Islet precursor cell (in vitro differentiated cells): ENCODE results near the gene AKIRIN1.
"Not testable (repeated sequence)": the region's sequence is repeated elsewhere in the genome, so short reads cannot be mapped to it uniquely, and the experiment has no call there.

Experiments used
- DNase-seq: peaks from one replicate; pipeline ENCODE4 v3.0.0-alpha.2; 2018

Gene AKIRIN1, protein sequence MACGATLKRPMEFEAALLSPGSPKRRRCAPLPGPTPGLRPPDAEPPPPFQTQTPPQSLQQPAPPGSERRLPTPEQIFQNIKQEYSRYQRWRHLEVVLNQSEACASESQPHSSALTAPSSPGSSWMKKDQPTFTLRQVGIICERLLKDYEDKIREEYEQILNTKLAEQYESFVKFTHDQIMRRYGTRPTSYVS

DNA sequence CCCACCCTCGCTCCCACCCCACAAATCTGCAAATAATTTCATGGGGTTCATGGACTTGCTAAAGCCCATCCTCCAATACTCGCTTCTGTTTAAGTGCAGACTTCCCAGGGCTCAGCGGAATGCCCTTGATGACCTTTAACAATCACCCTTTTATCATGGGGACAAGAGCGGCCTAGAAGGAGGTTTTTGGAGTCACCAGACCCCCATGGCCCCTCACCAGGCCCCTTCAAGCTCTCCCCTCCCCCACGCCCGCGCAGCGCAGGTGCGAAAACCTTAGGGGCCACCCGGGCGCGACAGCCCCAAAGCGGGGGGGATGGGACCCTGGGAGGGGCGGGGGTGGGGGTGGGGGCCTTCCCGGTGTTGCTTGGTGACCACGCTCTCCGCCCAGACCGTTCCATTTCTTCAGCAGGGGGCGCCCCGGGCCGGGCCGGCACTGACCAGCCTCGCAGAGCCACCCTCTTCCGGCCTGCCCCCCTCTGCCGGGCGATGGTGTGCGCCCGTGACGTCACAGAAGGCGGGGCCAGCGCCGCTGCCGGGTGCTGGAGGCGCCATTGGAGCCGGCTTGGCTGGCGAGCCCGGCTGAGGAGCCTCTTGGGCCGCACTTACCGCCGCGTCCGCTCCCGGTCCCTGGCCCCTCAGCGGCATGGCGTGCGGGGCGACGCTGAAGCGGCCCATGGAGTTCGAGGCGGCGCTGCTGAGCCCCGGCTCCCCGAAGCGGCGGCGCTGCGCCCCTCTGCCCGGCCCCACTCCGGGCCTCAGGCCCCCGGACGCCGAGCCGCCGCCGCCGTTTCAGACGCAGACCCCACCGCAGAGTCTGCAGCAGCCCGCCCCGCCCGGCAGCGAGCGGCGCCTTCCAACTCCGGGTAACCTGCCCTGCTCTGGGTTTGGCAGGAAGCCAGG, at the start of gene AKIRIN1:
TSS of gene AKIRIN1 (plus strand) at position 539 of the 900 bp plus-strand sequence. CDS start at position 644, 105 bp downstream.
- peak; percentile 99 for DNase-seq

DNA sequence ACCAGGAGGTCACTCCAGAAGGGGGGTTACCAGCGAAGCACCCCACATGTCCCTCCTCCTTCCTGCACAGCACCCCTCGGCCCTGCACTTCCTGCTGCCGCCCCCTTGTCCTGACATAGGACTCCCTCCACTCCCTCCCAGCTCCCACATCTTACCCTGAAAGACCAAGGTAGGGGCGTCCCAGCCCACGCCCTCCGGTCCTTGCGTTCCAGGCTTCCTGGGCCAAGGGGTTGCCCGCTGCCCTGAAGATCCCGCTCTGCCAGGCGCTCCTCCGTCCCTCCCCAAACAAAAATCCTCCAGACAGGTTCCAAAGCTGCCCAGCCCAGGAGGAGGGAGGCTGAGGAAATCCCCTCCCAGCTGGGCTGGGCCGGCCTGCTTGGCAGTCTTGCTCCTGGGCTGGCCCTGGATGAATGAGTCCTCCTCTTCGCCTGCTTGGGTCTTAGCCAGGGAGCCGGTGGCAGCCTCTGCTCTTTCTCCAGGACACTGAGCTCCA, 49.5 kb upstream of the AKIRIN1 start, which contains the start of gene RHBDL2:
TSS of gene RHBDL2 (minus strand) at position 304 of the 493 bp plus-strand sequence. CDS start 22,618 bp downstream, outside the sequence.
- DNase-seq: no peak

DNA sequence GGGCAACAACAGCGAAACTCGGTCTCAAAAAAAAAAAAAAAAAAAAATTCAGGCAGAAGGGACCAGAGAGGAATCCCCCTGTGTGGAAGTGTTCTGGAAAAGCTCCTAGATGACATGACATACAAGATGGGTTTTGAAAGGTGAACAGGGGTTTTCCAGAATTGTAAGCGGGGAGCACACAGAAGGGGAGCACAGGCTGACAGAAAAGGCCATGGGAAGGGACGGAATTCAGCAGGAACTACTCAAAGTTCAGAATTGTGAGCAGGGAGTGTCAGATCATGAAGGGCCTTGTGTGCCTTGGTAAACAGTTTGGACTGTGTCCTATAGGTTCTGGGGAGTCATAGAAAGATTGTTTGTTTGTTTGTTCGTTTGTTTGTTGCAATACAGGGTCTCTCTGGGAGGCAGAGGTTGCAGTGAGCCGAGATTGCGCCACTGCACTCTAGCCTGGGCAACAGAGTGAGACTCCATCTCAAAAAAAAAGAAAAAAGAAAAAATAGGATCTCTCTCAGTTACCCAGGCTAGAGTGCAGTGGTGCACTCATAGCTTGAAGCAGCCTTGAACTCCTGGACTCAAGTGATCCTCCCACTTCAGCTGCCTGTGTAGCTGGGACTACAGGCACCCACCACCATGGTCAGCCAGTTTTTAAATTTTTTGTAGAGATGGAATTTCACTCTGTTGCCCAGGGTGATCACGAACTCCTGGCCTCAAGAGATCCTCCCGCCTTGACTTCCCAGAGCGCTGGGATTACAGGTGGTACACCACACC, 48.2 kb upstream of the AKIRIN1 start:
- no peak for DNase-seq

DNA sequence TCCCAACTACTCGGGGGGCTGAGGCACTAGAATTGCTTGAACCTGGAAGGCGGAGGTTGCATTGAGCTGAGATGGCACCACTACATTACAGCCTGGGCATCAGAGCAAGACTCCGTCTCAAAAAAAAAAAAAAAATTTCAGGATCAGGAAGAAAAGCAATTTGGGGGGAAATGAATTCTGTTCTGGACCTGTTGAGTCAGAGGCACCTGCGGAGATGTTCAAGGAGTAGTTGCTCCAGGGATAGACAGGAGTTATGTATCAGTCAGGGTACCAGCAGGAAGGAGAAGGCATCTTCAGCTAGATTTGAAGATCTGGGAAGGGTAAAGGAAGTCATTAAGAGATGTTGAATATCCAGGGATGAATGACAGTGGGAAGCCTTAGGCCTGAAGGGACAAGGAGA, 46.5 kb upstream of the AKIRIN1 start:
- no peak for DNase-seq

DNA sequence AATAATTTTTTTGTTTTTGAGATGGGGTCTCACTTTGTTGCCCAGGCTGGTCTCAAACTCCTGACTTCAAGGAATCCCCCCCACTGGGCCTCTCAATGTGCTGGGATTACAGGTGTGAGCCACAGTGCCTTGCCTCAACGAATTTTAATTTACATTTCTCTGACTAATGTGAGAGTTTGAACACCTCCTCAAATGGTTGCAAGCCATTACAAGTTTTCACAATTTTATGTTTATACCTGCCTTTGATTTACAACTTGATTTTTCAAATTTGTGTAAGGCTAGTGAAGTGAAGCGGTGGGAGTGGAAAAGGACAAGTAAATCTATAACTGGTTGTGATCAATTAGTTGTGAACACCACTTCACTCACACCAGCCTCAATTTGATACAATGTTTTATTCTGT, 40.5 kb upstream of the AKIRIN1 start:
- DNase-seq: no peak

DNA sequence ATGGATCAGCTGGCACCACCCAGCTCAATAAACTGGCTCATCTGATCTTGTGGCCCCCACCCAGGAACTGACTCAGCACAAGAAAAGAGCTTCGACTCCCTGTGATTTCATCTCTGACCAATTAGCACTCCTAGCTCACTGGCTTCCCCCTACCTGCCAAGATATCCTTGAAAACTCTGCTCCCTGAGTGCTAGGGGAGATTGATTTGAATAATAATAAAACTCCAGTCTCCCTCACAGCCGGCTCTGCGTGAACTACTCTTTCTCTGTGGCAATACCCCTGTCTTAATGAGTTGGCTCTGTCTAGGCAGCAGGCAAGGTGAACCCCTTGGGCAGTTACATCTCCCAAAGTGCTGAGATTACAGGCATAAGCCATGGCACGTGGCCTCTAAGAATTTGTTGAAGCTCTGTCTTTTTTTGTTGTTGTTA, 37.6 kb upstream of the AKIRIN1 start:
- DNase-seq: no peak

DNA sequence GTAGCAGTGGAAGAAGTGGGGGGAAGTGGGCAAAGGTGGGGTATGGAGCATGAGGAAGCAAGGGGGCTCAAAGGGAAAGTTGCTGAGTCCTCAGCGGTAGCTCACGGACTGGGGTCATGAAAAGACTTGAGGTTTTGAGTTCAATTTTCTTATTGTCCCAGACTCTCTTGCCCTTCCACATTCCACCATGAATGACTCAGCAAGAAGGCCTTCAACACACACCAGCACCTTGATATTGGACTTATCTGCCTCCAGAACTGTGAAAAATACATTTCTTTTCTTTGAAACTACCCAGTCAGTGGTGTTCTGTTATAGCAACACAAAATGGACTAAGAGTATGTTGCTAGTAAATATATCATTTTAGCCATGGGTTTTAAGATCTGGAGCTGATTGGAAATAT, 32.1 kb upstream of the AKIRIN1 start:
- peak; percentile 71 for DNase-seq

DNA sequence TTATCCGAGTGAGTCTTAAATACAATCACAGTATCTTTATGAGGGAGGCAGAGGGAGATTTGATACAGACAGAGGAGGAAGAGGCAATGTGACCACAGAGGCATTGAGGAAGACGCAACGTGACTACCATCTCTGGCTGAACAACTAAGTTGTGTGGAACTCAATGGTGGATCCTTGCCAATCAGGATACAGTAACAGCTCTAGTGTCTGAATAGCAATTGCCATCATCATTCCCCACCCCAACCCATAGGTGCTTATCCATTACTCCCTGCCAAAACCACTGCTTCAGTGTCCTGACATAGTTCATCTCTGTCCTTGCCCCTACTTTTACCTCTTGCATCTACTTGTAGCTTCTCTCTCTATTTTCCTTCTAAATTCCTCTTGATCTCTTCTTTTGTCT, 29.0 kb upstream of the AKIRIN1 start:
- DNase-seq: no peak

DNA sequence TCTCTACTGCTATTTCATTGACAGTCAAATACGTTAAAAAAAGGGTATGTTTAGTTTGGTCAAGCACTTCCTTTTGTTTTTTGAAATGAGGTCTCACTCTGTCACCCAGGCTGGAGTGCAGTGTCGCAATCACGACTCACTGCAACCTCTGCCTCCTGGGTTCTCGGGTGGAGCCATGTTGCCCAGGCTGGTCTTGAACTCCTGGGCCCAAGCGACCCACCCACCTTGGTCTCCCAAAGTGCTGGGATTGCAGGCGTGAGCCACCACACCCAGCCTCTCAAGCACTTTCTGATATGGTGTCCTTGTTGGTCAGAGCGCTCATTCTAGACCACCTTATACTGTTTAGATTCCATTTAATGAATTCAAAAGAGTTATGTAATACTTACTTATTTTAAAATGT, 28.5 kb upstream of the AKIRIN1 start:
- no peak for DNase-seq

DNA sequence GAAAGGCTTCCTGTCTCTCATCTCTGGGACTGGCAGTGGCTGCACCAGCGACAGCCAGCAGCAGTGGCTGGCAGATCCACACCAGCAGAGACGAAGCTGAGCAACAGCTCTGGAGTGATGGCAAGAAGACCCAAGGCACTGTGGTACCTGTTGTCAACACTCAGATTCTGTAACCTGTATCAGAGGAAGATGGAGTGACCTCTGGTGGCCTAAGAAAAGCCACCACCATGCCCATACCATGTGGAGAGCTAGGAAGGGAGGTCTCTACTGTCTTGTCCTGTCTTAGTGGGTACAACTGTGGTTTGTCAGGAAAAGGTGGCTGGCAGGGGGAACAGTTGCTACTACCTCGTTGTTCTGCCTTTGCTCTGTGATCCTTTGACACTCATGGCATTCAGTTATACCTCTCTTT, 26.9 kb upstream of the AKIRIN1 start:
- DNase-seq: peak; percentile 54

DNA sequence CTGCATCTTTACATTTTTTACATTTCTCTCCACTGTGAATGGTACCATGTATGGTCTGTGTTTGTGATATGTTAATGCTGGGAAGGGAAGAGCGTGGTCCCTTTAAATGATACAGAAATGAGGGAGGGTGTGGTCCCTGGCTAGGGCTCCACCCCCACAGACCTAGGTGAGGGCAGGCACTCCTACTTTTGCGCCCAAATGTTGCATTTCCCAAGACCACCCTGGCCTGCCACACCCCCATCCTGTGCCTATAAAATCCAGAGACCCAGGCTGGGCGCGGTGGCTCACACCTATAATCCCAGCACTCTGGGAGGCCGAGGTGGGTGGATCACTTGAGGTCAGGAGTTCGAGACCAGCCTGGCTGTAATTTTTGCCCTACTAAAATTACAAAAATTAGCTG, 17.9 kb upstream of the AKIRIN1 start:
- DNase-seq: not testable (repeated sequence)

DNA sequence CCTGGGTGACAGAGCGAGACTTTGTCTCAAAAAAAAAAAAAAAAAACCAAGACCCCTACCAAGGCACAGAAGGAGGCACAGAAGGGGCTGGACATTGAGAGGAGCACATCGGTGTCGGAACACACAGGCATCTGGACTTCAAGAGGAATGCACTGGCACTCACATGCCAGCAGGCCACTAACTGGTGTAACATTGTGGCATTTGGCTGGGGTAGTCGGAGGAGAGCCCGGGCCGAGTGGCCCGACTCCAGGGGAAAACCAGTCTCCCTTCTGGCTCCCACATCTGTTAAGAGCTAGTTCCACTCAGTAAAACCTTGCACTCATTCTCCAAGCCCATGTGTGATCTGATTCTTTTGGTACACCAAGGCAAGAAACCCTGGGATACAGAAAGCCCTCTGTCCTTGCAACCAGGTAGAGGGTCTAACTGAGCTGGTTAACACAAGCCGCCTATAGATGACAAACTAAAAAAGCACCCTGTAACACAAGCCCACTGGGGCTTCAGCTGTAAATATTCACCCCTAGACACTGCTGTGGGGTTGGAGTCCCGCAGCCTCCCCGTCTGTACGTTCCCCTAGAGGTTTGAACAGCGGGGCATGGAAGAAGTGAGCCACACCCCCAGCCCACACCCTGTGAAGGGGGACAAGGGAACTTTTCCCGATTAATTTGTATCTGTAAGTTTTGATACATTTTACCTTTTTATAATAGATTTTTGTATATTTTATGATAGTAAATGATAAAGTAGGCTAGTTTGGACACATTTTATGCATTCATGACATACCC, 17.2 kb upstream of the AKIRIN1 start:
- no peak for DNase-seq

DNA sequence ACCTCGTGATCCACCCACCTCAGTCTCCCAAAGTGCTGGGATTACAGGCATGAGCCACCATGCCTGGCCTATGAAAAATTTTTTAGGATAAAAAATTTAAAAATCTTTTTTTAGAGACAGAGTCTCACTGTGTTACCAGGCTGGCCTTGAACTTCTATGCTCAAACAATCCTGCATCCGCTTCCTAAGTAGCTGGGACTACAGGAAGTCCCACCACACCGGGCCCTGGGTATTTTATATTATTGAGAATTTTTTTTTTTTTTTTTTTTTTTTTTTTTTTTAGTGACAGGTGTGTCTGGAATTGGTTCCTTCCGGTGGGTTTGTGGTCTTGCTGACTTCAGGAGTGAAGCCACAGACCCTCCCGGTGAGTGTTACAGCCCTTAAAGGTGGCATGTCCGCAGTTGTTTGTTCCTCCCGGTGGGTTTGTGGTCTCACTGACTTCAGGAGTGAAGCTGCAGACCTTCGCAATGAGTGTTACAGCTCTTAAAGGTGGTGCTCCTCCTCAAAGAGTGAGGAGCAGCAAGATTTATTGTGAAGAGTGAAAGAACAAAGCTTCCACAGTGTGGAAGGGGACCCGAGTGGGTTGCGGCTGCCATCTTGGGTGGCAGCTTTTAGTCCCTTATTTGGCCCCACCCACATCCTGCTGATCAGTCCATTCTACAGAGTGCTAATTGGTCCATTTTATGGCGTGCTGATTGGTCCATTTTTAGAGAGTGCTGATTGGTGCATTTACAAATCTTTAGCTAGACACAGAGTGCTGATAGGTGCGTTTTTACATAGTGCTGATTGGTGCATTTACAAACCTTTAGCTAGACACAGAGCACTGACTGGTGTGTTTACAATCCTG, 13.5 kb upstream of the AKIRIN1 start:
- not testable (repeated sequence) for DNase-seq

DNA sequence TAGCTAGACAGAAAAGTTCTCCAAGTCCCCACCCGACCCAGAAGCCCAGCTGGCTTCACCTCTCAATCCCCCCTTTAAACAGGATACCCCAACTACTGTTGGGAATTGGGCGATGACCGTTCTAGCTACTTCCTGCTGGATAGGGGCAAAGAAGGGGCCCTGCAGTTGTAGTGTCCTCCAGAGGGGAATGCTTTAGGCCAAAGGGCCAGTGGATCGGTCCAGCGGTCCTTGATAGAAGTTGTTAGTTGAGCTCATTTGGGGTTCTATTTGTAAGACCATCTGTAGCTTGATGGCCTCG, 12.9 kb upstream of the AKIRIN1 start:
- DNase-seq: not testable (repeated sequence)

DNA sequence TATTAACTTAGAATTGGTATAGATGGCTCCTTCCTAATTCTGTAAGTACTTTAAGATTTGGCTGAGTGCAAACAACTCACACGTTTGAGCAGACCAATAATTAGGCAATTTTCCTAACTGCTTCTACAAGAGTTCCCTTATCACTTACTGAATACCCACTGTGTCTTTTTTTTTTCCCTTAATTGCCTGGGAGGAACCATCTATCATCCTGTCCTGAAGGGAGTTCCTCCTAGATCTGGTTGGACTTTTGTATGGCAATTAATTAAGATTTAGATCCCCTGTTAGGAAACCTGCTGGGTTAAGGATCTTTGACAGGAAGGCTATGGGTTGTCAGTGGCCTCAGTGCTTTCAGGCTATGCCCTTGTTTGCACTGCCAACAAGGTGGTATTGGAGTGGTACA, 11.7 kb upstream of the AKIRIN1 start:
- DNase-seq: not testable (repeated sequence)

DNA sequence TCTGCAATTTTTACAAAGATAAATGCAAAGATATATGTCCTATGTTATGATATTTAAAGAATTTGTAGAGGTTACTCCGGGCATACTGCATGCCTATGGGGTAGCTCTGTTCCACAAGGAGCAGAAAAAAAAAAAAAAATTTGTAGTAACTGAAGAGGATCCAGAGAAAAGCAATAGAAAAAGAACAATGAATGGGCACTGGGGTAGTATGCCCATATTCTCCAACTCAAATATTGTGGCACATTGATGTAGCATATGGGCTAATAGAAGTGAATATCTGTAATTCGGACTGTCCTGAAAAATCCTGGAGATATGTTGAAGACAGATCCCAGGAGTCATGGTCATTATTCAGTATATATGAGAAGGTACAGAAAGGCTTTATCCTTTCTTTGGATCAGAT, 1.1 kb upstream of the AKIRIN1 start:
- no peak for DNase-seq

DNA sequence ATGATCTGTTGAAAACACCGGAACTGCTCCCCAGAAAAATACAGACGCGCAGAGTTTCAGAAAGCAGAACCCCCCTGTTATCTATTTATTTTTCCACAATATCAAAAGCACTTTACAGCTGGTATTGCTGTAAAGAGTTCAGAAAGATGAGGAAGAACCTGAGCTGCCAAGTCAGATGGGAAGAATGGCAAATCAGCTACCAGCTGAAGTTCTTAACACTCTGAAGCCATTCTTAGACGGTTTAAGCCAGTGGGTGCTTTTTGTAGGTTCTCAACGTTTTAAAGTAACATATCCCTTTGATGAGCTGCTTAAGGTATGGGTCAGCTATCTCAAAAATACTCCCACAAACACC, 714 bp upstream of the AKIRIN1 start:
- no peak for DNase-seq

DNA sequence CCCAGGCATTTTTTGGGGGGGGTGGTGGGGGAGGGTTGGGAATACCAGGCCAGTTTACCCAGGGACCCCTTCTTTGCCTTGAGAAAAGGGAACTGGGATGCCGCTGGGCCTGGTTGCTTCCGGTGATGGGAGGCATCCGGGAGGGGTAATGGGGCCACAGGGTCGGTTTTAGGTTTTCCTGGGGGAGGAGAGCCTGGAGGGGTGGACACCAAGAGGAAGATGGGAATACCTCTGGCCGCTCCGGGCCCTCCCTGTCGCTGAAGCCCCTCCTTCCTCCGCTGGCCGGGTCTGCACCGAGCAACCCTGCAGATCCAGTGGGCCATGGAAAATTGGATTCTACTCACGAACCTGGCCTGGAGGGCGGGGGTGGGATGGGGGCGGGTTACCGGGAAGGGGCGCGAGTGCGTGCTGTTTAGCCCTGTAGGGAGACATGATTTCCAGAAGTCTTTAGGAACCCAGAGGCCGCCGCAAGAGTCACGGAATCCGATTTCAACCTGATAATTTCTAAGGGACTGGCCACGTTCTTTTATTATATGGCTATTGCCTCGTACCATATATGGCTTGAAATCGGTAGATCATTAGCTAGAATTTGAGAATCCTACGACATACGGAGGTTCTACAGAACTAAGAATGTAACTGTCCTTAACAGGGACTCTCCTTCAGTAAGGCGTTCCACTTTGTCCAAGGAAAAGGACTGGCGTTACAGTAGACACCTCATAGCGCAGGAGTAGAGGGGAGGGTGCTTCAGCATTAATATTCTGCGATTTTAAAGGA, 749 bp downstream of the AKIRIN1 start:
- DNase-seq: peak; percentile 73

DNA sequence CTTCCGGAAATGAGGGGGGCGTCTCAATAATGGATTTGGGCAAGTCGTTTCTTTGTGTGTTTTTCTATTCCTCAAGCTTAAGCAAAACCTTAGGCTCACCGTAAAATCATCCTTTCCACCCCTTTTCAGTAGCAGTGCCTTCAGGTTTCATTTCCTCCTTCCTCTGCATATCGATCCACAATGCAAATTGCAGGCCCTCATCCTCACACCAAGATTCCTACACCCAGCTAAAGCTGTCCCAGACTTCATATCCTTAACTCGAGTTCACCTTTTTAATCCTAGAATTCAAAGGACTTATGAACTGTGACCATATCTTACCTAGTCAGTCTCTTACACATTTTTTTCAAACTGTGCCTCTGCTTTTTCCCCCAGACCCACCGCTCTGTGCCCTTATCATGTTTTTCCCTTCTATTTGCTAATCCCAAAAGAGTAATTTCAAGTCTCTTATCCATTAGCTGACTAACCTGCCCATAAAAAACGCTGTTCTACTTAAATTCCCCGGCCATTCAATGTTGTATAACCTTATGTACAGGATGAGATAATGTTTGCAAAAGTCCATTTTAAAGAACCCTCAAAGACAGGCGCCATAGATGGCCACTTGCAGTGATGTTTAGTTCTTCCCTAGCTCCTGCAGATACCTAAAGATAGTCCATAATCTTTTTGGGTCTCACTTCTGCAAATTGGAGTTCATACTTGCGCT, 1.5 kb downstream of the AKIRIN1 start:
- no peak for DNase-seq

DNA sequence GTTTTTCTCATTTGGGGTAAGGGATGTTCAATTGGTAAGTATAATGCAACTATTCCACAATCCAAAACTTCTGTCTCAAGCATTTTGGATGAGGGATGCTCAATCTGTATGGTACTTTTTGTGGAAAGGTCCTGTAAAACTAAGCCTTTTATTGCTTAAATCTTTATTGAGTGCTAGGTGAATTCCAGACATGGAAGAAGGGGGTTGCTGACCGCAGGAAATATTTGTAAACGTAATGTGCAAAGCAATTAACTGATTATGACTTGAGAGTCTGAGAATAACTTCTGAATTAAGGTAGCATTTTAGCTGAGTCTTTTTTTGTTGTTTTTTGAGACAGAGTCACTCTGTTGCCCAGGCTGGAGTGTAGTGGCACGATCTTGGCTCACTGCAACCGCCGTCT, 3.1 kb downstream of the AKIRIN1 start:
- DNase-seq: no peak
